IPS-18c (cell line): Measurements from ENCODE around the gene TSSK6.
A peak's percentile ranks its signal among the peaks of the same experiment; 100 is the strongest.

ENCODE experiments used
- H3K4me3 ChIP-seq: 2 replicates; pipeline ENCODE4 v1.7.0; 2013; ENCODE audit warnings: low read depth, mild to moderate bottlenecking, low read length, moderate library complexity; ENCODE audit not compliant: insufficient read depth
- H3K9me3 ChIP-seq: one replicate; pipeline ENCODE4 v1.6.1; 2013; ENCODE audit warnings: mild to moderate bottlenecking, low read length, moderate library complexity; ENCODE audit not compliant: control insufficient read depth, insufficient read depth

The TSSK6 gene

DNA sequence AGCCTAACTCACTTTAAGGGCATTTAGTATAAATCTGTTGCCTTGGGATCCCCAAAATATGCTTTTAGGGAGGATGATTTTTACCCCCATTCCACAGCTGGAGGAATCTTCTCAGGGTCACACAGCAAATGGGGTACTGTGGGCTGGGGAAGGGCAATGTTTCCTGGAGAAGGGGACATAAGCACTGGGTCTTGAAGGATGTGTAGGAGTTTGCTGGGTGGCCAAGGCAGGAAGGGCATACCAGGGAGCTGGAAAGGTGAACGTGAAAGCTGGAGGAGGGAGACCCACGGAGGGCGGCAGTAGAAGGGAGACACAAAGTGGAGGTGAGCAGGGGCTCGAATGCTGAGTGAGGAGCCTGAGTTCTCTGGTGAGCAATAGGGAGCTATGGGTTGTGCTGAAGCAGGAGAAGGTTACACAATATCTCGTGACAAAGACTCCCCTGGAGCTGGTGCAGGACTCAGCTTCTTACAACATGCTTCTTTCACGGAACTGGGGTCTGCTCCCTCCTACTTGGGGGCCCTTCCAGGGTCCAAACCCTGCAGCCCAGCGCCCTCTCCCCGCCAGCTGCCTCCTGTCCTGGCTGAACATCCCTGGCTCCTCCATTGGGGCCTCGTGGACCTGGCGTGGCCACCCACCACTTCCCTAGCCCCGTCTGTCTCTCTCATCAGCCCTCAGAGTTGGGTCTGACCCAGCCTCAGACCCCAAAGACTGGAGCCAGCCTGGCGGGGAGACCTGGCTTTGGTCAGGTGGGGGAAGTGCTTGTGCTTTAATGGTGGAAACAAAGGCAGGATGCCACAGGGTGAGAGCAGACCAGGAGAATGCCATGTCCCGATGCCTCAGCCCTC, 33.8 kb upstream of the TSSK6 start:
- Histone ChIP-seq H3K9me3 (no peaks in the 10 kb centered on the region), H3K4me3 (no peak overlapping the region)

DNA sequence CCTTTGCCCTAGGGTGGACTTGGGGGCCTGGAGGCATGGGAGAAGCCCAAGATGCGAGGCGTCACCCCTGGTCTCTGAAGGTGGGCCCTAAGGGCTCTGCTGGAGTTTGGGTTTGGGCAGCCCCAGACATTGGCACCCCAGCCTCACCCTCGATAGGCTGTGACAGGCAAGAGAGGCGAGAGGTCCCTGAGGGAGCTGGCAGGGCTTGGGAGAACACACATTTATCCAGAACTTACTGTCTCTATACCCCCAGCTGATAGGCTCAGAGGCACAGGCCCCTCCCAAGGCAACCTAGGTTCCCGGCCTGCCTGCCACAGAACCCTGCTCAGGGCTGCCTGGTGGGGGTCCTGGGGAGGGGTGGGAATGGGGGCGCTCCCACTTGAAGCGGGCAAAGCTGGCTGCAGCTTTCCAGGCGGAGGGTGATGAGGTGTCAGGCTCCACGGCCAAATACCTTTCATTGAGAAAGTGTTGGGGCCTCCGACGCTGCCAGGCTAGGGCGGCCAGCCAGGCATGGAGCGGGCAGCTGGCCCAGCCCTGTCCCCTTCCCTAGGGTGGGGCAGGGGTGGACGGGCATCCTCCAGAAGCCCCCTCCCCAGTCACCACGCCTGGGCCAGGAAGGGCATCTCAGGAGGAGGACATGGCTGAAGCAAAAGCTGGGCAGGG, 32.5 kb upstream of the TSSK6 start:
- no peaks in the 10 kb centered on the region for H3K9me3 ChIP-seq
- no peak overlapping the region for H3K4me3 ChIP-seq

DNA sequence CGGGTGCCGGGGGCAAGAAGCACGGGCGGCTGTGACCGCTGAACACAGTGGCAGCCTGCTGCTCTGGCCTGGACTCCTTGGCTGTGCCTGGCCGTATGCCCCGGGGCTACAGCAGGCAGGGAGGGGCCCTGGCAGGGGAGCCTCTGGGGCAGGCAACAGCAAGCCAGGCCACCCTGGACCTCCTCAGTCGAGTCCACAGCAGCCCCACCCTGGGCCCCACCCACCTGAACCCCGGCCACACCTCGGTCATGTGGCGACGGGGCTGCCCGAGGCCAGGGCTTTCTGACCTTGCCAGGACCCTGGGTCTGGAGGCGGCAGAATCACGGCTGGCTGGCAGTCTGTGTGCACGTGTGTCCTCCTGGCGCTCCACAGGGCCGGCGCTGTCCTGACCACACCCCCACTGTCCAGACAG, 31.4 kb upstream of the TSSK6 start:
- no peaks in the 10 kb centered on the region for H3K9me3 ChIP-seq

DNA sequence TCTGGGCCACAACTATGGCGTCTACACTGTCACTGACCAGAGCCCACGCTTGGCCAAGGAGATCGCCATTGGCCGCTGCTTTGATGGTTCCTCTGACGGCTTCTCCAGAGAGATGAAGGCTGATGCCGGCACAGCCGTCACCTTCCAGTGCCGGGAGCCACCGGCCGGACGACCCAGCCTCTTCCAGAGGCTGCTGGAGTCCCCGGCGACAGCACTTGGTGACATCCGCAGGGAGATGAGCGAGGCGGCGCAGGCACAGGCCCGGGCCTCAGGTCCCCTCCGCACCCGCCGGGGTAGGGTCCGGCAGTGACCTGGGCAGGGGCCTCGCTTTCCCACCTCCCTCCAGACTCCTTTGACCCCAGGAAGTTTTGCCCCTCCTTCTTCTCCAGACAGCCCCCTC, 30.4 kb upstream of the TSSK6 start:
- no peaks in the 10 kb centered on the region for H3K9me3 ChIP-seq
- H3K4me3 ChIP-seq, result no peak overlapping the region

More for the DNA sequence above, 31.4 kb upstream of the TSSK6 start:
- H3K4me3 ChIP-seq, result no peak overlapping the region

DNA sequence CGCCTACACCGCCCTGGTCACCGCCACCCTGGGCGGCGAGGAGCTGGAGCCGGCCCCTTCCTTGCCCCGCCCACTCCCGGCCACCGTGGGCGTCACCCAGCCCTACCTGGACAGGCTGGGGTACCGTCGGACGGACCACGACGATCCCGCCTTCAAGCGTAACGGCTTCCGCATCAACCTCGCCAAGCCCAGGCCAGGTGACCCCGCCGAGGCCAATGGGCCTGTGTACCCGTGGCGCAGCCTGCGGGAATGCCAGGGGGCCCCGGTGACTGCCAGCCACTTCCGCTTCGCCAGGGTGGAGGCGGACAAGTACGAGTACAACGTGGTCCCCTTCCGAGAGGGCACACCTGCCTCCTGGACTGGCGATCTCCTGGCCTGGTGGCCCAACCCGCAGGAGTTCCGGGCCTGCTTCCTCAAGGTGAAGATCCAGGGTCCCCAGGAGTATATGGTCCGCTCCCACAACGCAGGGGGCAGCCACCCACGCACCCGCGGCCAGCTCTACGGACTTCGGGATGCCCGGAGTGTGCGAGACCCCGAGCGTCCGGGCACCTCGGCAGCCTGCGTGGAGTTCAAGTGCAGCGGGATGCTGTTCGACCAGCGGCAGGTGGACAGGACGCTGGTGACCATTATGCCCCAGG, 29.7 kb upstream of the TSSK6 start:
- Histone ChIP-seq H3K4me3 (no peak overlapping the region), H3K9me3 (peaks cover 2% of the 10 kb centered on the region)

DNA sequence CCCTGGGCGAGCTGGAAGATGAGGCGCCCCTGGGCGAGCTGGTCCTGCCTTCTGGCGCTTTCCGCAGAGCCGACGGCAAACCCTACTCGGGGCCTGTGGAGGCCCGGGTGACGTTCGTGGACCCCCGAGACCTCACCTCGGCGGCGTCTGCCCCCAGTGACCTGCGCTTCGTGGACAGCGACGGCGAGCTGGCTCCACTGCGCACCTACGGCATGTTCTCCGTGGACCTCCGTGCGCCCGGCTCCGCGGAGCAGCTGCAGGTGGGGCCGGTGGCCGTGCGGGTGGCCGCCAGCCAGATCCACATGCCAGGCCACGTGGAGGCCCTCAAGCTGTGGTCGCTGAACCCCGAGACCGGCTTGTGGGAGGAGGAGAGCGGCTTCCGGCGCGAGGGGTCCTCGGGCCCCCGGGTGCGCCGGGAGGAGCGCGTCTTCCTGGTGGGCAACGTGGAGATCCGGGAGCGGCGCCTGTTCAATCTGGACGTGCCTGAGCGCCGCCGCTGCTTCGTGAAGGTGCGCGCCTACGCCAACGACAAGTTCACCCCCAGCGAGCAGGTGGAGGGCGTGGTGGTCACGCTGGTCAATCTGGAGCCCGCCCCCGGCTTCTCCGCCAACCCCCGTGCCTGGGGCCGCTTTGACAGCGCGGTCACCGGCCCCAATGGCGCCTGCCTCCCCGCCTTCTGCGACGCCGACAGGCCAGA, 29.1 kb upstream of the TSSK6 start:
- no peak overlapping the region for H3K4me3 ChIP-seq
- H3K9me3 ChIP-seq, result peaks cover 2% of the 10 kb centered on the region

DNA sequence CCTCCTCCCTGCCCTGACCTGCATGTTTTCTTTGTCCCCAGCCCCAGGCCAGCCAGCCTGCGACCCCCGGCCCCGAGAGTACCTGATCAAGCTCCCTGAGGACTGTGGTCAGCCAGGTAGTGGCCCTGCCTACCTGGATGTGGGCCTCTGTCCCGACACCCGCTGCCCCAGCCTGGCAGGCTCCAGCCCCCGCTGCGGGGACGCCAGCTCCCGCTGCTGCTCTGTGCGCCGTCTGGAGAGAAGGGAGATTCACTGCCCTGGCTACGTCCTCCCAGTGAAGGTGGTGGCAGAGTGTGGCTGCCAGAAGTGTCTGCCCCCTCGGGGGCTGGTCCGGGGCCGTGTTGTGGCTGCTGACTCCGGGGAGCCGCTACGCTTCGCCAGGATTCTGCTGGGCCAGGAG, 28.3 kb upstream of the TSSK6 start:
- Histone ChIP-seq H3K4me3 (no peak overlapping the region), H3K9me3 (peaks cover 2% of the 10 kb centered on the region)

DNA sequence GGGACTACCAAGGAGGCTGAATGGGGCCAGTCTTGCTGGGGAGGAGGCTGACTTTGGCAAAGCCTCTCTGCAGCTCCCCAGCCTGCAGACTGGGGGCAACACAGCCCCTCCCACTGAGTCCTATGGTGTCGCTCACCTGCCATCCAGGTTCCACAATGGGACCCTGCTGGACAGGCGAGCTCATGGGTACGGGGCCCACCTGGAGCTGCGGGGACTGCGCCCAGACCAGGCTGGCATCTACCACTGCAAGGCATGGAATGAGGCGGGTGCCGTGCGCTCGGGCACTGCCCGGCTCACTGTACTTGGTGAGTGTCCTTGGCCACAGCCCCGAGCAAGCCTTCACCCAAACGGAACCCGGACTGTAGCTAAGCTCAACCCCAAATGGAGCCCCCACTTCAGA, 27.8 kb upstream of the TSSK6 start:
- Histone ChIP-seq H3K4me3 (no peak overlapping the region), H3K9me3 (peaks cover 2% of the 10 kb centered on the region)

DNA sequence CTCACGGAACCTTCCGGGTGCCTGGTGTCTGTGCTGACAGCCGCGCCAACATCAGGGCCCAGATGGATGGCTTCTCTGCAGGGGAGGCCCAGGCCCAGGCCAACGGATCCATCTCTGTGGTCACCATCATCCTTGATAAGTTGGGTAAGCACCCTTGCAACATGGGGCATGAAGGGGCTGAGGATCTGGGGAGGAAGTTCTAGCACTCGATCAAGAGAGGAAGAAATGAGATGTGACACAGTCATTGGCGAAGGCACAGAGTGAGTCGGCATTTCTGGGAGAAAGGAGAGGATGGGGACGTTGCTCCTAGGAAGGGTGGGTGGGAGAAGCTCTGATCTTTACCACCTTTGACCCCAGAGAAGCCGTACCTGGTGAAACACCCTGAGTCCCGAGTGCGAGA, 27.2 kb upstream of the TSSK6 start:
- peaks cover 2% of the 10 kb centered on the region for H3K9me3 ChIP-seq
- no peak overlapping the region for H3K4me3 ChIP-seq

DNA sequence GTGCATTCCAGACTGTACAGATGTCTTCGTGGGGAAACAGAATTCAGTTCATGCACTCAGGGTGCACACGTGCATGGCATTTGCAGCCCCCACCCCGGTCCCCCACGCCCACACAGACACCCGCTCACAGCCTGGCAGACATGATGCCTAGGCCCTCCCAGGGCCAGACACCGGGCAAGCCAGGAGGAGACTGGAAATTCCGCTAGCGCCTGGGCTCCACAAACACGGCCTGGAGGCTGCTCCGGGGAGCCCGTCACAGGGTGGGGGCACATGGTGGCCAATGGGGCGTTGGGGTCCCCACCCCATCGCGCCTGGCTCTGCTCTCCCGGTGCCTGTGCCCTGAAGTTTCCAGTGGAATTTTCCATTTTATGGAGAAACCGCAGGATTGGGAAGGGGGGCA, 26.3 kb upstream of the TSSK6 start:
- H3K9me3 ChIP-seq, result peaks cover 2% of the 10 kb centered on the region
- H3K4me3 ChIP-seq, result no peak overlapping the region

DNA sequence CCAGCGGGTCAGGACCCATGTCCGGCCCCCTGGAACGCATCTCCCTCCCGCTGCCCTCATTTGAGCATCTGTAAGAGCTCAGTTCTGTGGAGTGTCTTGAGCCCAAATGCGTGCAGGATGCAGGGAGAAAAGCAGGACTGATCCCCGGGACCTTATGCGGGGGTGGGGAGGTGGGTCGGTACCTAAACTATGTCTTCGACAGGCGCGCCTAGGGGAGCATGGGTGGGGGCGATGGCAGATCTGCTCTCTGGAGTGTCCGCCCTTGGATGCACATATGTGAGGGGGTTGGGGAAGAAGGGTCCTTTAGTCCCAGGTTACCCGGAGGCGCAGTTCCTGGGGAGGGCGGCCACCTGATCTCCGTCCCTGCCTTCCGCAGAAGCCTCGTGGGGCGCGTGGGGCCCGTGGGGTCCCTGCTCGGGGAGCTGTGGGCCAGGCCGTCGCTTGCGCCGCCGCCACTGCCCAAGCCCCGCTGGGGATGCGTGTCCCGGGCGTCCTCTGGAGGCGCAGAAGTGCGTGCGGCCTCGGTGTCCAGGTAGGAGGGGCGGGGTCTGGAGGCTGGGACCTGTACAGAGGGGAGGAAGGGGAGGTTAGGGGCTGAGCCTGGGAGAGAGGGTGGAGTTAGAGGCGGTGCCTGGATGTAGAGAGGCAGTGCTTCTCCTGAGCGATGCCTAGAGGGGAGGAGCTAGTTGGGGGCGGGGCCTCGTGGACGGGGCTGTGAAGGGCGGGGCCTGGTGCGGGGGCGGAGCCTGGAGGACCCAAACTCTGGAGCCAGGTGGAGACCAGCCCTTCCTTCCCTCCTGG, 25.6 kb upstream of the TSSK6 start:
- Histone ChIP-seq H3K9me3 (peaks cover 2% of the 10 kb centered on the region), H3K4me3 (peak overlapping the region; percentile 2; the same call in 1 of the 2 replicates)

DNA sequence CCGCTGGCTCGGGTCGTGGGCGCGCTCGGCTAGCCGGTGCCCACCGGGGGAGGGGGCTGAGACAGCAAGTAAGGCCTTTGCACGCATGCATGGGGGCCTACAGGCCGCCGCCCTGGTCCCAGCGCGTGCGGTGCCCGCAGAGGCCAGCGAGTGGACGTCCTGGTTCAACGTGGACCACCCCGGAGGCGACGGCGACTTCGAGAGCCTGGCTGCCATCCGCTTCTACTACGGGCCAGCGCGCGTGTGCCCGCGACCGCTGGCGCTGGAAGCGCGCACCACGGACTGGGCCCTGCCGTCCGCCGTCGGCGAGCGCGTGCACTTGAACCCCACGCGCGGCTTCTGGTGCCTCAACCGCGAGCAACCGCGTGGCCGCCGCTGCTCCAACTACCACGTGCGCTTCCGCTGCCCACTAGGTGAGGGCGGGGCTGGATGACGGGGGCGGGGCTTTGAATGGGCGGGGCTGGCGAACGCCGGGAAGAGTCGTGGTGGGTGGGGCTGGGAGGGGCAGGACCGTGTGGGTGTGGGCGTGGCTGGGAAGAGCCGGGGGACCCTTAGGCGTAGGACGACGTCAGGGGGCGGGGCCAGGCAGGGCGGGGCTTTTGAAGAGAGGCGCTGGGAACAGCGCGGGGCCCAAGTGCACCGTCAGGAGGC, 24.8 kb upstream of the TSSK6 start:
- Histone ChIP-seq H3K4me3 (no peak overlapping the region; the same call in 1 of the 2 replicates), H3K9me3 (peaks cover 2% of the 10 kb centered on the region)

DNA sequence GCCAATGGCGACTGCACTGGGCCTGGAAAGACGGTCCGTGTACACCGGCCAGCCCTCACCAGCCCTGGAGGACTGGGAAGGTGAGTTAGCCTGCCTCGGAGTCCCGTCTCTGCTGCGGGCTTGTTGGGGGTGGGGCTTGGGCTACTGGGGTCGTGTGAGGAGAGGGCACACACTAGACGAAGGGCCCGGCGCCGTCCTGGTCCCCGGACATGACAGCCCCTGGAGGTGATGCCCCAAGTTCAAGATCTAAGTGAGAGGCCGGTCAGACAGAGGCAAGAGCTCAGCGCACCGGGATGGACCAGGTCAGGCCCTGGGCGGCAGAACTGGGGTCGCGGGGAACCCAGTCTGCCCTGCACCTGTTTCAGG, 24.3 kb upstream of the TSSK6 start:
- Histone ChIP-seq H3K9me3 (peaks cover 2% of the 10 kb centered on the region), H3K4me3 (no peak overlapping the region)

DNA sequence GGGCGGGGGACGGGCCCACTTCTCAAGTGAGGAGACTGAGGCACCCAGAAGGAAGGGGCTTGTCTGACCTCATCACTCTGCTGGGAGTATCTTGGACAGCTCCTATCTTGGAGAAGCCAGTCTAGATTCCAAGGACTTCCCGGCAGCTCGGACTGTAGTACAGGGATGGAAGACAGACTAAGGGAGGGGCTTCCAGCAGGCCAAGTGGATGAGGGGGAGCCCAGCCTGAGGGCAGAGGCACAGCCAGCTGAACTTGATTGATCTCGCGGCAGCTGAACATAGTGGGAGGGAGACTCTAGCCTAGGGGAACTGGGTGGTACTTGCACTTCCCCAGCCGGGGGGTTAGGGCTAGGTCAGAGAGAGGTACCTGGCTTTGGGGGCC, 23.4 kb upstream of the TSSK6 start:
- Histone ChIP-seq H3K9me3 (peaks cover 2% of the 10 kb centered on the region), H3K4me3 (peak overlapping the region; percentile 56; the same call in 1 of the 2 replicates)

DNA sequence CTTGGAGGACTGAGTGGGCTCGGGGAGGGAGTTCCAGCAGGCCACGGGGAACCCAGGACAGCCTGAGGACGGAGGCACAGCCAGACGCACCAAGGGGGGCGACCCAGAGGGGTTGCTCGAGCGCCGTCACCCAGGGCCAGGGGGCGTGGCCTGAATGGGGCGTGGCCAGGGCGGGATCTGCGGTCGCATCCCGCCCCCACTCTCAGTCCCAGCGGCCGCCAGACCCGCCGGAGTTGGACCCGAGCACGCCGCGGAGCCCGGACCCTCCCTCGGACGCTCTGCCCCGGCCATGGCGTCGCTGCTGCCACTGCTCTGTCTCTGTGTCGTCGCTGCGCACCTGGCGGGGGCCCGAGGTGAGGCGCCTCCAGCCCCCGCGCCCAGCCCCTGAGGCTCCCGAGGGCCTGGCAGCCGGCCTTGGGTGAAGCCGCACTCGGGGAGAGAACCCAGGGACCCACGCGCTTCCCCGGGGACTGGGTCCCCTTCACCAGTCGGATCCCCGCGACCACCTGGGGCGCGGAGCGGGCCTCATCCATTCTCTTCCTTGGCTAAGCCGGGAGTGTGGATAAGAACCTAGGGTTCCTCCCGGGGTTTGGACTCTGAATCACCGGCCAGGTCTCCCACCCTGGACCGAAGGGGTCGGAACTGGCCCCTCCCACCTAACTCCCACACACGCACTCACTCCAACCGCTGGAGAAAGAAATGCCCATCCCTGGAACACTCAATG, 22.9 kb upstream of the TSSK6 start, which contains the start of gene CILP2:
TSS of gene CILP2 (plus strand) at position 205 of the 724 bp plus-strand sequence. CDS start at position 290, 85 bp downstream.
- peak within 1 kb of the TSS; percentile 56 for H3K4me3 ChIP-seq
- peaks cover 2% of the 10 kb centered on the region for H3K9me3 ChIP-seq
